Fibroblast of lung (primary cell): ENCODE measurements around the gene NECTIN3. TPM values are rescaled to one million over a fixed set of nuclear protein-coding genes. Genes with fewer than 3 reads are reported as not detected.

Experiments
- DNase-seq, 2 donors: peaks; one replicate each; pipeline versions ENCODE4 v3.0.0 to v3.0.0-alpha.2; 2010; ENCODE audit warnings: low read depth in 2 of 2
- H2AFZ ChIP-seq: 2 replicates; pipeline ENCODE4 v1.5.1; 2012; ENCODE audit warnings: low read length, control low read depth, inconsistent platforms
- H3K27ac ChIP-seq: 2 replicates; pipeline ENCODE4 v1.5.1; 2011; ENCODE audit warnings: low read length, control low read depth; ENCODE audit not compliant: insufficient read depth
- H3K27me3 ChIP-seq: 2 replicates; pipeline ENCODE4 v1.5.1; 2011; ENCODE audit warnings: mild to moderate bottlenecking, low read length; ENCODE audit not compliant: control insufficient read depth, insufficient read depth
- H3K36me3 ChIP-seq: 2 replicates; pipeline ENCODE4 v1.5.1; 2011; ENCODE audit warnings: low read length; ENCODE audit not compliant: control insufficient read depth, insufficient read depth
- H3K4me1 ChIP-seq: 2 replicates; pipeline ENCODE4 v1.5.1; 2011; ENCODE audit warnings: low read length; ENCODE audit not compliant: control insufficient read depth, insufficient read depth; ENCODE audit errors: extremely low read depth
- H3K4me2 ChIP-seq: 2 replicates; pipeline ENCODE4 v1.5.1; 2011; ENCODE audit warnings: low read length, control low read depth; ENCODE audit not compliant: insufficient read depth; ENCODE audit errors: extremely low read depth
- H3K4me3 ChIP-seq, 4 experiments: fragments of 200-600 bp in 1 of 4; sonication (generic) in 1 of 4; replicated peaks in 1 of 4; 2 replicates each; pipeline ENCODE4 v1.5.1; 2011 to 2016; ENCODE audit warnings: low read length in 4 of 4, low read depth in 3 of 4, mild to moderate bottlenecking in 3 of 4, control low read depth in 2 of 4, inconsistent platforms in 1 of 4, mixed read lengths in 1 of 4; ENCODE audit not compliant: insufficient read depth in 1 of 4; ENCODE audit errors: control extremely low read depth in 1 of 4
- H3K79me2 ChIP-seq: 2 replicates; pipeline ENCODE4 v1.5.1; 2012; ENCODE audit warnings: mild to moderate bottlenecking, low read length, inconsistent platforms; ENCODE audit not compliant: control insufficient read depth, insufficient read depth
- H3K9ac ChIP-seq: 2 replicates; pipeline ENCODE4 v1.5.1; 2011; ENCODE audit warnings: mild to moderate bottlenecking, low read length, control low read depth; ENCODE audit not compliant: insufficient read depth
- H3K9me3 ChIP-seq: 2 replicates; pipeline ENCODE4 v1.5.1; 2012; ENCODE audit warnings: low read depth, low read length; ENCODE audit not compliant: control insufficient read depth, insufficient read depth
- H4K20me1 ChIP-seq: 2 replicates; pipeline ENCODE4 v1.5.1; 2011; ENCODE audit warnings: low read length; ENCODE audit not compliant: control insufficient read depth, insufficient read depth; ENCODE audit errors: extremely low read depth
- EZH2 ChIP-seq: IDR thresholded peaks from 2 replicates; pipeline ENCODE4 v1.5.1; 2012; ENCODE audit warnings: low read length, control low read depth, mild to moderate bottlenecking; ENCODE audit errors: missing control alignments
- polyA plus RNA-seq, 2 donors: library from polyadenylated mRNA; depleted of rRNA in 1 of 2; stranded (reverse) in 1 of 2; unstranded in 1 of 2; fragments of >200 nt; gene quantifications; 2 replicates each; pipeline ENCODE4 v1.2.1, GENCODE V29; 2011 to 2012; ENCODE audit warnings: missing spikeins in 1 of 2
- total RNA-seq: library from RNA; depleted of rRNA; stranded (reverse); fragments of >200 nt; gene quantifications from 2 replicates; pipeline ENCODE4 v1.2.1, GENCODE V29; 2014
- TF ChIP-seq, protein P1 (sequence below), 2 donors: IDR thresholded peaks in 1 of 2; conservative IDR thresholded peaks in 1 of 2; 1 replicate in 1 of 2; 2 replicates in 1 of 2; pipeline ENCODE4 v1.5.1; 2011 to 2012; ENCODE audit warnings: low read length in 2 of 2, control low read depth in 1 of 2, inconsistent platforms in 1 of 2, low read depth in 1 of 2, mild to moderate bottlenecking in 1 of 2

The NECTIN3 gene
- total and polyA plus RNA-seq, 2 donors (not counting 1 experiment from before 2014, with no cell fraction given), result 46.9 to 58.1 TPM

DNA sequence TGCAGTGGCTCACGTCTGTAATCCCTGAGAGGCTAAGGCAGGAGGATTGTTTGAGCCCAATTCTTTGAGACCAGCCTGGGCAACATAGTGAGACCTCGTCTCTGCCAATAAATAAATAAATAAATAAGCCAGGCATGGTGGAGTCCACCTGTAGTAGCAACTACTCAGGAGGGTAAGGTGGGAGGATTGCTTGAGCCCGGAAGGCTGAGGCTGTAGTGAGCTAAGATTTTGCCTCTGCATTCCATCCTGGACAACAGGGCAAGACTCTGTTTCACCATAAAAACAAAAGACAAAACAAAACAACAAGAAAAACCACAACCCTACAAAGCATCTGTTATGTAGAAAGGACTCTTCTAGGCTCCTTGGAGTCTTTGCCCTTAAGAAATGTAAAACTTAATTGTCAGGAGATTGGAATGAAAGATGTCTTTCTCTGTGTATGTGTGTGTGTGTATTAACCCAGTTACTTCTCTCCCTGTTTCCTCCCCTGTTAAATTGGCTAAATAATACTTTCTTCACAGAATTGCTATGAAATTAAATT, 9.5 kb downstream of the NECTIN3 start:
- H3K9ac ChIP-seq, result no peak overlapping the region
- TF ChIP-seq, protein P1, sequence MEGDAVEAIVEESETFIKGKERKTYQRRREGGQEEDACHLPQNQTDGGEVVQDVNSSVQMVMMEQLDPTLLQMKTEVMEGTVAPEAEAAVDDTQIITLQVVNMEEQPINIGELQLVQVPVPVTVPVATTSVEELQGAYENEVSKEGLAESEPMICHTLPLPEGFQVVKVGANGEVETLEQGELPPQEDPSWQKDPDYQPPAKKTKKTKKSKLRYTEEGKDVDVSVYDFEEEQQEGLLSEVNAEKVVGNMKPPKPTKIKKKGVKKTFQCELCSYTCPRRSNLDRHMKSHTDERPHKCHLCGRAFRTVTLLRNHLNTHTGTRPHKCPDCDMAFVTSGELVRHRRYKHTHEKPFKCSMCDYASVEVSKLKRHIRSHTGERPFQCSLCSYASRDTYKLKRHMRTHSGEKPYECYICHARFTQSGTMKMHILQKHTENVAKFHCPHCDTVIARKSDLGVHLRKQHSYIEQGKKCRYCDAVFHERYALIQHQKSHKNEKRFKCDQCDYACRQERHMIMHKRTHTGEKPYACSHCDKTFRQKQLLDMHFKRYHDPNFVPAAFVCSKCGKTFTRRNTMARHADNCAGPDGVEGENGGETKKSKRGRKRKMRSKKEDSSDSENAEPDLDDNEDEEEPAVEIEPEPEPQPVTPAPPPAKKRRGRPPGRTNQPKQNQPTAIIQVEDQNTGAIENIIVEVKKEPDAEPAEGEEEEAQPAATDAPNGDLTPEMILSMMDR (conservative IDR thresholded peaks at IDR 0.05 in 1 of 2, IDR thresholded peaks at IDR 0.05 in 1 of 2; ENCODE audit: low read depth in 1 of 2, low read length in 2 of 2), result no peak
- TF ChIP-seq EZH2, result no peak
- no peak overlapping the region for H3K4me2 ChIP-seq
- H3K9me3 ChIP-seq, result no peaks in the 10 kb centered on the region
- peak overlapping the region; percentile 35 for H3K27ac ChIP-seq
- peaks cover 2% of the 10 kb centered on the region for H3K4me1 ChIP-seq
- no peak overlapping the region for H2AFZ ChIP-seq
- peaks cover 92% of the 10 kb centered on the region for H3K79me2 ChIP-seq
- DNase-seq, result peak; percentile 30 to 32
- H3K36me3 ChIP-seq, result no peaks in the 10 kb centered on the region
- no peaks in the 10 kb centered on the region for H4K20me1 ChIP-seq
- no peaks in the 10 kb centered on the region for H3K27me3 ChIP-seq
- H3K4me3 ChIP-seq, result no peak overlapping the region

DNA sequence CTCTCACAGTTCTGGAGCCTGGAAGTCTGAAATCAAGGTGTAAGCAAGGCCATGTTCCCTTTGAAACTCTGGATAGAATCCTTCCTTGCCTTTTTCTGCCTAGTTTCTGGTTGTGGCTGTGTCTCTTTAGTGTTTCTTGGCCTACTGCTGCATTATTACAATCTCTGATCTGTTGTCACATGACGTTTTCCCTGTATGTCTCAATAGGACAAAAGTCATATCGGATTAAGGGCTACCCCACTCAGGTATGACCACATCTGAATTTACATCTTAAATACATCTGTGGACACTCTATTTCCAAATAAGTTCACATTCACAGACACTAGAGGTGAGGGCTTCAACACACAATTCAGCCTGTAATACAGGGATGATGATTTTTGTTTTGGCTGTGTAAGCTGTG, 13.3 kb downstream of the NECTIN3 start:
- H2AFZ ChIP-seq, result no peak overlapping the region
- no peaks in the 10 kb centered on the region for H3K27me3 ChIP-seq
- no peaks in the 10 kb centered on the region for H3K9me3 ChIP-seq
- no peak for TF ChIP-seq EZH2
- TF ChIP-seq, protein P1 (conservative IDR thresholded peaks at IDR 0.05 in 1 of 2, IDR thresholded peaks at IDR 0.05 in 1 of 2; ENCODE audit: low read depth in 1 of 2, low read length in 2 of 2), result no peak
- DNase-seq, result no peak
- no peaks in the 10 kb centered on the region for H3K36me3 ChIP-seq
- no peaks in the 10 kb centered on the region for H4K20me1 ChIP-seq
- peaks cover 90% of the 10 kb centered on the region for H3K79me2 ChIP-seq
- no peak overlapping the region for H3K4me3 ChIP-seq
- no peak overlapping the region for H3K27ac ChIP-seq
- H3K9ac ChIP-seq, result no peak overlapping the region
- H3K4me2 ChIP-seq, result no peak overlapping the region
- H3K4me1 ChIP-seq, result peaks cover 2% of the 10 kb centered on the region

DNA sequence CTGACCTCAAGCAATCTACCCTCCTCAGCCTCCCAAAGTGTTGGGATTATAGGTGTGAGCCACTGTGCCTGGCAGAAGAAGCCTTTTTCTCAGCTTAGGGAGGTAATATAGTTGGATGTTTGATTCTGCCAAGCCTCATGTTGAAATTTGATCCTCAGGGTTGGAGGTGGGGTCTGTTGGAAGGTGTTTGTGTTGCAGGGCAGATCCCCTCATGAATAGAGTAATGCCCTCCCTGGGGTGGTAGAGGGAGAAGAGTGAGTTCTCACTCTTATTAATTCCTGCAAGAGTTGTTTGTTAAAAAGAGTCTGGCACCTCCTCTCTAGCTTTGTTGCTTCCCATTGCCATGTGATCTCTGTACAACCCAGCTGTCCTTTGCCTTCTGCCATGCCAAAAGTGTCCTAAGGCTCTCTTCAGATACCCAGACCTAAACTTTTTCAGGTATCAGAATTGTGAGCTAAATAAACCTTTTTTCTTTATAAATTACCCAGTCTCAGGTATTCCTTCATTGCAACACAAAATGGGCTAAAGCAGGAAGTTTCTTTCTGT, 16.4 kb downstream of the NECTIN3 start:
- H3K9me3 ChIP-seq, result no peaks in the 10 kb centered on the region
- TF ChIP-seq, protein P1 (conservative IDR thresholded peaks at IDR 0.05 in 1 of 2, IDR thresholded peaks at IDR 0.05 in 1 of 2; ENCODE audit: low read depth in 1 of 2, low read length in 2 of 2), result no peak
- no peak for TF ChIP-seq EZH2
- H3K79me2 ChIP-seq, result peaks cover 91% of the 10 kb centered on the region
- H3K36me3 ChIP-seq, result no peaks in the 10 kb centered on the region
- no peak overlapping the region for H3K27ac ChIP-seq
- H4K20me1 ChIP-seq, result no peaks in the 10 kb centered on the region
- no peaks in the 10 kb centered on the region for H3K27me3 ChIP-seq
- H3K4me3 ChIP-seq, result no peak overlapping the region
- no peaks in the 10 kb centered on the region for H3K4me1 ChIP-seq
- H3K9ac ChIP-seq, result no peak overlapping the region
- no peak for DNase-seq
- H3K4me2 ChIP-seq, result no peak overlapping the region
- no peak overlapping the region for H2AFZ ChIP-seq
